ENCODE data around the gene METTL26. TPM values are rescaled to one million over a fixed set of nuclear protein-coding genes. Genes with fewer than 3 reads are reported as not detected.
A peak's percentile ranks its signal among the peaks of the same experiment; 100 is the strongest.

METTL26 gene
- total and polyA plus RNA-seq, 2 experiments from 2014 or later, result 77.9 to 155 TPM

DNA sequence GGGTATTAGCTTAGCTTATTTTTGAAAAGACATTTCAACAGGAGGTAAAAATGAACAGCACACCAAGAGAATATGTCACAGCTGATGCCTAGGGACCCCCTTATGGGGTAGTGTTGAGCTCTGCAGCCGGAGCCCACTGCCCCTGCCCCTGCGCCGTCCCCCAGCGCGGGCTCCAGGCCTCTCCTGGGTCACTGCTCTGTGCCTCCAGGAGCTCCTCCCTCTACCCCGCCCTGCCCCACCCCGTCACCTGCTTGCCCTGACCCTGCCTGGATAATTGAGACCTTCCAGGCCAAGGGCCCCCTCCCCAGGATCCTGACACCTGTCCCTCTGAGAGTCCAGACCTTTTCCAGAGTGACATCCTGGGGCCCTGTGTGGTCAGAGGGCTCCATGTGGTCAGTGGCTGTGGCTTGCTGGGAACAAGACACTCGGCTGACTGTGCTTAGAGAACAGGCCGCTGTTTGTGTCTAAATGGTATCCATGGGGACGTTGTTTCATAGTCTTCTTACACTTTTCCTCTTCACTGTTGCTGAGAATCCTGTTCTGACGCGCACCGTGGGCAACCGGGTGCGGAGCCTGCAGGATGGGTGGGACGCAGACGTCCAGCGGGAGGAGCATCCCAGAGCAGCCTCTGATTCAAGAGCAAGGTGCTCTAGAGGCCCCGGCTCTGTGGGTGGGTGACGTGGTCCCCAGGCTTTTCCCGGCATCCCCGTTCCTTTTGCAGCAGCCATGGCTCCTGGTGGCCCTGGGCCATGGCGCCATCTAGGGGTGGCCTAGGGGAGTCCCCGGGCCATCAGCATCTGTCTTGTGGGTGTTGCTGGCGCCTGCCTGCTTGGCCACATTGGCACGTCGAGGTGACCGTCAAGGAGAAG lies 25.4 kb downstream of the METTL26 start:
- H3K4me3 ChIP-seq, result no peak overlapping the region
- TF ChIP-seq CTCF (IDR thresholded peaks at IDR 0.05; ENCODE audit: poor library complexity) (peak; percentile 49), EZH2phosphoT487 (IDR thresholded peaks at IDR 0.05; ENCODE audit: low read depth, severe bottlenecking, unreplicated experiment) (no peak), EZH2 (IDR thresholded peaks at IDR 0.05; ENCODE audit: borderline replicate concordance) (no peak)
- H3K4me1 ChIP-seq (ENCODE audit: insufficient read depth), result no peaks in the 10 kb centered on the region
- H2AFZ ChIP-seq, result no peak overlapping the region
- H3K9me3 ChIP-seq (ENCODE audit: low read depth), result no peaks in the 10 kb centered on the region
- no peak overlapping the region for H3K4me2 ChIP-seq
- no peaks in the 10 kb centered on the region for H3K27me3 ChIP-seq
- H4K20me1 ChIP-seq (ENCODE audit: insufficient read depth, poor library complexity, severe bottlenecking), result peaks cover 11% of the 10 kb centered on the region
- peak; percentile 64 for DNase-seq (ENCODE audit: low spot score)
- H3K27ac ChIP-seq, result no peak overlapping the region
- WGBS (ENCODE audit: low lambda C conversion rate, missing lambda C conversion rate), result 79% methylated on average over 23 of the region's 28 CpGs
- H3K9me2 ChIP-seq (replicated peaks; ENCODE audit: insufficient read depth), result no peaks in the 10 kb centered on the region
- H3K79me2 ChIP-seq, result peaks cover 61% of the 10 kb centered on the region
- no peaks in the 10 kb centered on the region for H3K36me3 ChIP-seq (replicated peaks; ENCODE audit: insufficient read depth, low read depth)

DNA sequence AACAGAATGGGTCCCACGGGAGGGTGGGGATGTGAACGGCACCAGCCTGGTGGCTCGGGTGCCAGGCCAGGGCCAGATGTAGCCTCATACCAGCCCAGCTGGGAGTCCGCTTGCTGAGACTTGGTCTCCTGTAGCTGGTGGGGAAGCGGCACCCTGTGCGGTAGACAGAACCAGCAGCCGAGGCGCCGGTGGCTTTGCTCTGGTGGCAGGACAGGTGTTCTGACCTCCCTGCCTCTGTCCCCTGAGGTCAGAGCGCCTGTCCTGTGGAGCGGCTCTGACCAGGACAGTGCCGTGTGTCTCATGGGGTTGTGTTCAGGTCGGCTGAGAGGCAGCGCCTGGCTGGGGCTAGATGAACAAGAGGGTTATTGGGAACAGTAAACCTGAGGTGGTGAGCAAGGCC lies 26.1 kb downstream of the METTL26 start:
- peak; percentile 9 for DNase-seq (ENCODE audit: low spot score)
- Histone ChIP-seq H3K4me3 (no peak overlapping the region), H2AFZ (no peak overlapping the region), H3K4me2 (no peak overlapping the region), H3K9me2 (replicated peaks; ENCODE audit: insufficient read depth) (no peaks in the 10 kb centered on the region), H3K79me2 (peaks cover 61% of the 10 kb centered on the region), H3K27me3 (no peaks in the 10 kb centered on the region), H3K4me1 (ENCODE audit: insufficient read depth) (no peaks in the 10 kb centered on the region), H4K20me1 (ENCODE audit: insufficient read depth, poor library complexity, severe bottlenecking) (peaks cover 11% of the 10 kb centered on the region), H3K9me3 (ENCODE audit: low read depth) (no peaks in the 10 kb centered on the region), H3K27ac (no peak overlapping the region), H3K36me3 (replicated peaks; ENCODE audit: insufficient read depth, low read depth) (no peaks in the 10 kb centered on the region)
- no peak for TF ChIP-seq EZH2 (IDR thresholded peaks at IDR 0.05; ENCODE audit: borderline replicate concordance)
- no peak for TF ChIP-seq EZH2phosphoT487 (IDR thresholded peaks at IDR 0.05; ENCODE audit: low read depth, severe bottlenecking, unreplicated experiment)
- 93% methylated on average over 14 of the region's 14 CpGs for WGBS (ENCODE audit: low lambda C conversion rate, missing lambda C conversion rate)

DNA sequence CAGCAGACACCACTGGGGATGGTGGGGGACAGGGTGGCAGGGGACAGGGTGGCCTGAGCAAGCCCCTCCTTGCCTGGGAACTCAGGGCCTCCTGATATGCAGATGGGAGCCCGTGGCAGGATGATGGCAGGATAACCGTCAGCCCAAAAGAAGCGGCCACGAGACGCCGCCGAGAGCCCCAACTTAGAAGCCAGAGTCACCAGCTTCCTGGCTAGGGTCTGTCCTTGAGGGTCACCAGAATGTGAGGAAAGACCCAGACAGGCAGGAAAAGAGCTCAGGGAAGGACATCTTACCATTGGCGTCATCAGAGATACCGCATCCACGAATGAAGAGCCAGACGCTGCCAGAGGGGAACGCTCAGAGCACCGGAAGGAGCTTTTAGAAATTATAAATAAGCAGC lies 26.8 kb downstream of the METTL26 start:
- no peak overlapping the region for H3K27ac ChIP-seq
- no peak overlapping the region for H3K4me3 ChIP-seq
- peaks cover 63% of the 10 kb centered on the region for H3K79me2 ChIP-seq
- no peak for DNase-seq (ENCODE audit: low spot score)
- H3K36me3 ChIP-seq (replicated peaks; ENCODE audit: insufficient read depth, low read depth), result no peaks in the 10 kb centered on the region
- H4K20me1 ChIP-seq (ENCODE audit: insufficient read depth, poor library complexity, severe bottlenecking), result peaks cover 11% of the 10 kb centered on the region
- no peak overlapping the region for H2AFZ ChIP-seq
- H3K4me1 ChIP-seq (ENCODE audit: insufficient read depth), result no peaks in the 10 kb centered on the region
- 97% methylated on average over 13 of the region's 13 CpGs for WGBS (ENCODE audit: low lambda C conversion rate, missing lambda C conversion rate)
- no peaks in the 10 kb centered on the region for H3K9me2 ChIP-seq (replicated peaks; ENCODE audit: insufficient read depth)
- no peak for TF ChIP-seq EZH2 (IDR thresholded peaks at IDR 0.05; ENCODE audit: borderline replicate concordance)
- no peak for TF ChIP-seq EZH2phosphoT487 (IDR thresholded peaks at IDR 0.05; ENCODE audit: low read depth, severe bottlenecking, unreplicated experiment)
- TF ChIP-seq CTCF (IDR thresholded peaks at IDR 0.05; ENCODE audit: poor library complexity), result no peak
- H3K9me3 ChIP-seq (ENCODE audit: low read depth), result no peaks in the 10 kb centered on the region
- no peaks in the 10 kb centered on the region for H3K27me3 ChIP-seq
- no peak overlapping the region for H3K4me2 ChIP-seq

GRCh38 chr16:608019-608418 lies 28.1 kb downstream of the METTL26 start:
- Histone ChIP-seq H3K4me2 (no peak overlapping the region), H3K9me3 (ENCODE audit: low read depth) (no peaks in the 10 kb centered on the region), H3K36me3 (replicated peaks; ENCODE audit: insufficient read depth, low read depth) (no peaks in the 10 kb centered on the region), H3K27ac (no peak overlapping the region), H3K27me3 (no peaks in the 10 kb centered on the region), H2AFZ (no peak overlapping the region), H3K4me1 (ENCODE audit: insufficient read depth) (no peaks in the 10 kb centered on the region), H4K20me1 (ENCODE audit: insufficient read depth, poor library complexity, severe bottlenecking) (peaks cover 16% of the 10 kb centered on the region), H3K9me2 (replicated peaks; ENCODE audit: insufficient read depth) (no peaks in the 10 kb centered on the region), H3K4me3 (no peak overlapping the region), H3K79me2 (peaks cover 71% of the 10 kb centered on the region)
- DNase-seq (ENCODE audit: low spot score), result no peak
- WGBS (ENCODE audit: low lambda C conversion rate, missing lambda C conversion rate), result 82% methylated on average over 10 of the region's 10 CpGs
- no peak for TF ChIP-seq EZH2phosphoT487 (IDR thresholded peaks at IDR 0.05; ENCODE audit: low read depth, severe bottlenecking, unreplicated experiment)
- TF ChIP-seq CTCF (IDR thresholded peaks at IDR 0.05; ENCODE audit: poor library complexity), result no peak
- TF ChIP-seq EZH2 (IDR thresholded peaks at IDR 0.05; ENCODE audit: borderline replicate concordance), result no peak
